Left lung (tissue), 10 donors: ENCODE measurements around the gene ATXN1L. TPM values are rescaled to one million over a fixed set of nuclear protein-coding genes. Genes with fewer than 3 reads are reported as not detected.

Experiments used
- ATAC-seq: fragments of 200-7000 bp; cut with Tn5 transposase; one replicate; pipeline ENCODE4 v1.9.1; 2020; ENCODE audit warnings: moderate library complexity
- DNase-seq, 4 donors: peaks; one replicate each; pipeline ENCODE4 v3.0.0-alpha.2; 2013 to 2020
- H3K27ac ChIP-seq, 2 donors: fragments of 200-600 bp; sonication (generic) in 1 of 2; one replicate each; pipeline versions ENCODE4 v1.5.0 to v1.8.0; 2020 to 2021
- H3K27me3 ChIP-seq, 2 donors: fragments of 200-600 bp; sonication (generic) in 1 of 2; one replicate each; pipeline versions ENCODE4 v1.5.0 to v1.8.0; 2020 to 2021
- H3K36me3 ChIP-seq, 2 donors: fragments of 200-600 bp; sonication (generic) in 1 of 2; one replicate each; pipeline versions ENCODE4 v1.5.0 to v1.8.0; 2020 to 2021
- H3K4me1 ChIP-seq, 2 donors: fragments of 200-600 bp; one replicate each; pipeline ENCODE4 v1.8.0; 2021
- H3K4me3 ChIP-seq, 2 donors: fragments of 200-600 bp; sonication (generic) in 1 of 2; one replicate each; pipeline versions ENCODE4 v1.5.0 to v1.8.0; 2020 to 2021; ENCODE audit warnings: mild to moderate bottlenecking in 1 of 2
- H3K9me3 ChIP-seq, 2 donors: fragments of 200-600 bp; sonication (generic) in 1 of 2; one replicate each; pipeline versions ENCODE4 v1.5.0 to v1.8.0; 2020 to 2021
- intact Hi-C, 2 donors: fragments of 100-400 bp; cut with DNase I; formaldehyde crosslinking; loops; one replicate each; pipeline versions ENCODE4 v1.11.2 to v1.14.2; 2022
- polyA plus RNA-seq, 6 donors: library from polyadenylated mRNA; unstranded; fragments of 120-200 nt; gene quantifications; one replicate each; pipeline ENCODE4 v1.2.1, GENCODE V29; 2013; ENCODE audit not compliant: insufficient read length in 6 of 6
- total RNA-seq, 2 donors: library from RNA; stranded (reverse); fragmentation: NEBNext Ultra II Directional; extraction: Animal tissue kit (Norgen Biotek cat#: 25700); gene quantifications; one replicate each; pipeline ENCODE4 v1.2.1, GENCODE V29; 2021
- TF ChIP-seq, protein P1 (sequence below), 2 donors: fragments of 200-600 bp; sonication (generic) in 1 of 2; IDR thresholded peaks; one replicate each; pipeline versions ENCODE4 v1.5.0 to v1.8.0; 2021; ENCODE audit warnings: antibody characterized with exemption in 2 of 2
- donor health status: DM: no; HTN: yes; CAD: no.
- donor health status: DM: no; HTN: no; CAD: no.

Gene ATXN1L
- total and polyA plus RNA-seq, 8 donors: 22.8 to 32.9 (median 30.0) TPM

DNA sequence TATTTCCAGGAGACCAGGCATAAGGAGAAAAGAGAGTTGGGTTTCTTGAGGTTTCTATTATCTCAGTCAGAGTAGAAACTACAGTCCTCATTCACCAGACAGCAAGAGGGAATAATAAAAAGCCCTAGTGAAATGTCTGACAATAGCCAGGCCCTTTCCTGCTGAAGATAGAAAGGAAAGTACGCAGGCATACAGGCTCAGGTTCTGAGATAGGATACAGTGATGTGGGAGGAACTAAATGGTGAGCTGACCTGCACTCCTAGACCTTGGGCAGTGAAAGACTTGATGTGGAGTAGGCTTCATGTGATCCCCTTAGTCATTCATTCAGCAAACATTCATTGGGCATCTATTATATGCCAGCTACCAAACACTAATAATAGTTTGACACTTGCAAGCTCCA is 23.3 kb downstream of the ATXN1L start:
- Histone ChIP-seq H3K4me1 (no peaks in the 10 kb centered on the region), H3K9me3 (no peaks in the 10 kb centered on the region), H3K4me3 (no peak overlapping the region), H3K36me3 (peaks cover 0 to 33% of the 10 kb centered on the region in 2 donors), H3K27ac (no peak overlapping the region), H3K27me3 (no peaks in the 10 kb centered on the region)
- ATAC-seq (no peak), DNase-seq (no peak)
- TF ChIP-seq, protein P1, sequence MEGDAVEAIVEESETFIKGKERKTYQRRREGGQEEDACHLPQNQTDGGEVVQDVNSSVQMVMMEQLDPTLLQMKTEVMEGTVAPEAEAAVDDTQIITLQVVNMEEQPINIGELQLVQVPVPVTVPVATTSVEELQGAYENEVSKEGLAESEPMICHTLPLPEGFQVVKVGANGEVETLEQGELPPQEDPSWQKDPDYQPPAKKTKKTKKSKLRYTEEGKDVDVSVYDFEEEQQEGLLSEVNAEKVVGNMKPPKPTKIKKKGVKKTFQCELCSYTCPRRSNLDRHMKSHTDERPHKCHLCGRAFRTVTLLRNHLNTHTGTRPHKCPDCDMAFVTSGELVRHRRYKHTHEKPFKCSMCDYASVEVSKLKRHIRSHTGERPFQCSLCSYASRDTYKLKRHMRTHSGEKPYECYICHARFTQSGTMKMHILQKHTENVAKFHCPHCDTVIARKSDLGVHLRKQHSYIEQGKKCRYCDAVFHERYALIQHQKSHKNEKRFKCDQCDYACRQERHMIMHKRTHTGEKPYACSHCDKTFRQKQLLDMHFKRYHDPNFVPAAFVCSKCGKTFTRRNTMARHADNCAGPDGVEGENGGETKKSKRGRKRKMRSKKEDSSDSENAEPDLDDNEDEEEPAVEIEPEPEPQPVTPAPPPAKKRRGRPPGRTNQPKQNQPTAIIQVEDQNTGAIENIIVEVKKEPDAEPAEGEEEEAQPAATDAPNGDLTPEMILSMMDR (IDR thresholded peaks at IDR 0.05): no peak
- intact Hi-C loops: no loop called here

GRCh38 chr16:71870818-71871217 is 25.0 kb downstream of the ATXN1L start:
- Histone ChIP-seq H3K4me1 (no peaks in the 10 kb centered on the region), H3K4me3 (no peak overlapping the region), H3K9me3 (no peaks in the 10 kb centered on the region), H3K36me3 (peaks cover 0 to 32% of the 10 kb centered on the region in 2 donors), H3K27me3 (no peaks in the 10 kb centered on the region), H3K27ac (no peak overlapping the region)
- no peak for DNase-seq
- ATAC-seq: no peak
- TF ChIP-seq, protein P1 (IDR thresholded peaks at IDR 0.05): no peak
- intact Hi-C loops: no loop called here

GRCh38 chr16:71873199-71873598 is 27.4 kb downstream of the ATXN1L start:
- Histone ChIP-seq H3K9me3 (no peaks in the 10 kb centered on the region), H3K27me3 (no peaks in the 10 kb centered on the region), H3K4me3 (no peak overlapping the region), H3K36me3 (peaks cover 0 to 36% of the 10 kb centered on the region in 2 donors), H3K27ac (no peak overlapping the region), H3K4me1 (no peaks in the 10 kb centered on the region)
- TF ChIP-seq, protein P1 (IDR thresholded peaks at IDR 0.05): no peak
- intact Hi-C loops: no loop called here
- ATAC-seq (no peak), DNase-seq (no peak)

DNA sequence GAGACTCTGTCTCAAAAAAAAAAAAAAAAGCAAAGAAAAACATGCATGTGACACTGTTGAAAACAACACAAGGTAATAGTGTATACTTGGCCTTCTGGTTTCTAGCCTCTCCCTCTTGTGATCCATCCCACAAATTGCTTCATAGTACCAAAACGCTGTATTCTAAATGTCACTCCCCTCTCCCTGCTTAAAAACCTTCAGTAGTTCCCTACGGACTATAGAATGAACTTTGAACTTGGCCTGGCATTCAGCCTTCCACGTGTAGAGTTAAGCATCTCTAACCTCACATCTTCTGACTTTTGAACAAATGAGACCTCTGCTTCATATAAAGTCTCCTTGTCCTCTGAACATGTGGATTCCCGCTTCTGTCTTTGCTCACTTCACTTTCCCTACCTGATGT is 33.1 kb downstream of the ATXN1L start:
- no peaks in the 10 kb centered on the region for H3K27me3 ChIP-seq
- DNase-seq (no peak), ATAC-seq (no peak)
- H3K4me1 ChIP-seq: peaks cover 0 to 34% of the 10 kb centered on the region in 2 donors
- TF ChIP-seq, protein P1 (IDR thresholded peaks at IDR 0.05): no peak
- intact Hi-C loops: no loop called here
- no peak overlapping the region for H3K4me3 ChIP-seq
- H3K27ac ChIP-seq: no peak overlapping the region
- no peaks in the 10 kb centered on the region for H3K9me3 ChIP-seq
- H3K36me3 ChIP-seq: peaks cover 0 to 27% of the 10 kb centered on the region in 2 donors

- intact Hi-C loops: no loop called here
- Histone ChIP-seq H3K27ac (no peak overlapping the region), H3K4me1 (peaks cover 0 to 43% of the 10 kb centered on the region in 2 donors), H3K9me3 (no peaks in the 10 kb centered on the region), H3K27me3 (no peaks in the 10 kb centered on the region), H3K36me3 (peaks cover 0 to 17% of the 10 kb centered on the region in 2 donors), H3K4me3 (no peak overlapping the region)
- TF ChIP-seq, protein P1 (IDR thresholded peaks at IDR 0.05): no peak
- no peak for DNase-seq
- no peak for ATAC-seq
Observed at GRCh38 chr16:71880176-71880575, 34.4 kb downstream of the ATXN1L start.
